Endothelial cell of hepatic sinusoid (primary cell): ENCODE measurements around the gene MPLKIP.
"Not testable (repeated sequence)": the region's sequence is repeated elsewhere in the genome, so short reads cannot be mapped to it uniquely, and the experiment has no call there.

Experiments used
- in situ Hi-C: cut with HindIII; loops from 2 replicates; pipeline ENCODE4 v1.10.0; 2017; ENCODE audit warnings: low sequenced_read_pairs

MPLKIP gene

DNA sequence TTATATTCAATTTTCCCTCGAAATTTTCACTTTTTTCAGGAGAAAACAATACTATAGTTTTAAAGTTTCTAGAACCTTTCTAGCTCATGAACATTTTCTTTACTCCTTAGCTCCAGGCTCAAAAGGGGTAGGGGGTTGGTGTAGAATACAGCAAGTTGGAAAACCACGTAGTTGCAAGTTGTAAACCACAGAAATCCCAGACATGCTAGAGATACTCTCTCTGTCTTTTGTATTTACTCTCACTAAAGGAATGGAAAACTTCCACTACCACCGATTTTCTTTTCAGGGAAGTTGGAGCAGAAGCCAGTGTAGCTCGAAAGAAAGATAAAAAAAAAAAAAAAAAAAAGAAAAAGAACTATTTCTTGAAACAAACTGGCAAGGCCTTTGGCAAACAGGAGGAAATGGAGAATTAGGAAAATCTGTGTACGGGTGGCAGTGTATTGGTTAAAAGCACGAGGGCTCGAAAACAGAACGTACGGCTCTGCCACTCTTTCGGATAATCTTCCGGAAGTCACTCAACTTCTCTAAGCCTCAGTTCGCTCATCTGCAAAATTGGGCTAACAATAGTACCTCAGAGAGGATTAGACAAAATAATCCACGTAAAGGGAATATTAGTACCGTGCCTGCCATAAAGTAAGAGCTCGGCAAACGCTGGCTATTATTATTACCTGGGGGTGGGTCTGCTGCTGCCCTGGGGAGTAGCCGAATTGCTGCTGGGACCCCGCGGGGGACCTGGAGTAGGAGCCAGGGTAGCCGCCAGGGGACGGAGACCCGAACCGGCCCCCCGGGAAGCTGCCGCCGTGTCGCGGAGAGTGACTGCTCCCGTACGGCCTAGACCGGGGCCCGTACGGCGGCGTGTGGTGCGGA is 628 bp downstream of the MPLKIP start:
- in situ Hi-C loops = no loop called here

DNA sequence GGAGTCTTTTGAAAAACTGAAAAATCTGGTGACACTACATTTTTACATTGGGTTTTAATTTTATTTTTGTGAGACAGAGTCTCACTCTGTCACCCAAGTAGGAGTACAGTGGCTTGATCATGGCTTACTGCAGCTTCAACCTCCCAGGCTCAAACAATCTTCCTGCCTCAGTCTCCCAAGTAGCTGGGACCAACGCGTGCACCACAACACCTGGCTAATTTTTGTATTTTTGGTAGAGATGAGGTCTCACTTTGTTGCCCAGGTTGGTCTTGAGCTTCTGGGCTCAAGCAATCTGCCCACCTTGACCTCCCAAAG is 11.5 kb downstream of the MPLKIP start:
- in situ Hi-C loops = no loop called here

DNA sequence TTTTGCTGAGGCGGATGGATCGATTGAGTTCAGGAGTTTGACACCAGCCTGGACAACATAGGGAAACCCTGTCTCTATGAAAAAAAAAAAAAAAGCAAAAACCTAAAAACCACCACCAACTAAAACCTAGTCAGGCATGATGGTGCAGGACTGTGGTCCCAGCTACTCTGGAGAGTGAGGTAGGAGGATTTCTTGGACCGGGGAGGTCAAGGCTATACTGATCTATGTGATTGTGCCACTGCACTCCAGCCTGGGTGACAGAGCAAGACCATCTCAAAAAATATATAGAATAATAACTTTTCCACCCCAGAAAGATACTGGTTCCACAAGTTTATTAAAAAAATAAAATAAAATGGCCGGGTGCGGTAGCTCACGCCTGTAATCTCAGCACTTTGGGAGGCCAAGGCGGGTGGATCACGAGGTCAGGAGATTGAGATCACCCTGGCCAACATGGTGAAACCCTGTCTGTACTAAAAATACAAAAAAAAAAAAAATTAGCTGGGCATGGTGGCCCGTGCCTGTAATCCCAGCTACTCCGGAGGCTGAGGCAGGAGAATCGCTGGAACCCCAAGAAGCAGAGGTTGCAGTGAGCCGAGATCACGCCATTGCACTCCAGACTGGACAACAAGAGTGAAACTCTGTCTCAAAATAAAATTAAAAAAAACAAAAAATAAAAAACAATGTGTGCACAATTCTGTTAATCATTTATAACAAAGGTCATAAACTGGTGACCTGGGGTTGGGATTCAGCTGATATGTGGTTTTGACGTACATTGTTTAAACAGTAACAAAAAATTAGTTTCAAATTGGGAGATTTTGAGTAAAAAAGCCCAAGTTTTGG is 12.1 kb downstream of the MPLKIP start:
- in situ Hi-C loops = not testable (repeated sequence)

DNA sequence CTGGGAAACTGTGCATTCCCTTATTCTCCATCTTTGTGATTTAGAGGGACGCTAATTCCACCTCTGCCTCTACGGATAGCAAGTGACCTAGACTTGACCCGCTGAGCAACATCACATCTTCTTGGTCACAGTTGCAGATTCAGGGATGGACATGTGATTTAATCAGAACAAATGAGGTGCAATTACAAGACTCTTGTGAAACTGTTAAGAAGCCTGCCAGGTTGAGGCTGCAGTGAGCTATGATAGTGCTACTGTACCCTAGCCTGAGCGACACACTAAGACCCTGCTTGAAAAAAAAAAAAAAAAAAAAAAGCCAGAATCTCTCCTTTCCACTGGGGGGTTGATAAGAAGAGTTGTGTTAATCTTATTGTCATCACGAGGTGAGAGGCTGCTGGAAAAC is 14.4 kb downstream of the MPLKIP start:
- in situ Hi-C loops = no loop called here

DNA sequence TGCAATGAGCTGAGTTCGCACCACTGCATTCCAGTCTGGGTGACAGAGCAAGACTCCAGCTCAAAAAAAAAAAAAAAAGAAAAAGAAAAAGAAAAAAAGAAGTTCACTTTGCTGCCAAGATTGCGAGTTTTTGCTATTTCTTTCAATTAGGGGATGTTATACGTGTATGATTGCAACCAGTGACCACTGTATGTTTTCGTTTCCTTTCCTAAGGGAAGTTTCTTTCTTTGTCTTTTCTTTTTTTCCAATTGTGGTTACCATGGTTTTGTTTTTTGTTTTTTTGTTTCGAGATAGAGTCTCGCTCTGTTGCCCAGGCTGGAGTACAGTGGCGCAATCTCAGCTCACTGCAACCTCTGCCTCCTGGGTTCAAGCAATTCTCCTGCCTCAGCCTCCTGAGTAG is 16.2 kb downstream of the MPLKIP start:
- in situ Hi-C loops = not testable (repeated sequence)

DNA sequence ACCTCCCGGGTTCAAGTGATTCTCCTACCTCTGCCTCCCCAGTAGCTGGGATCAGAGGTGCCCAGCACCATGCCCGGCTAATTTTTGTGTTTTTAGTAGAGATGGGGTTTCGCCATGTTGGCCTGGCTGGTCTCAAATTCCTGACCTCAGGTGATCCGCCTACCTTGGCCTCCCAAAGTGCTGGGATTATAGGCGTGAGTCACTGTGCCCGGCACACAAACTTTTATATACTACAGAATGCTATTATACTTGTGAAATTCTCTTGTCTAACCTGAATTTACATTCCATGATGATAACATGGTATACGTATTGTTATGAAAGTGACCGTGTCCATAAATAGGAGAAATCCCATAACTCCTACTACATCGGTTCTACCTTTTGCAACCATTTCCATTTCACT is 17.2 kb downstream of the MPLKIP start:
- in situ Hi-C loops = not testable (repeated sequence)

DNA sequence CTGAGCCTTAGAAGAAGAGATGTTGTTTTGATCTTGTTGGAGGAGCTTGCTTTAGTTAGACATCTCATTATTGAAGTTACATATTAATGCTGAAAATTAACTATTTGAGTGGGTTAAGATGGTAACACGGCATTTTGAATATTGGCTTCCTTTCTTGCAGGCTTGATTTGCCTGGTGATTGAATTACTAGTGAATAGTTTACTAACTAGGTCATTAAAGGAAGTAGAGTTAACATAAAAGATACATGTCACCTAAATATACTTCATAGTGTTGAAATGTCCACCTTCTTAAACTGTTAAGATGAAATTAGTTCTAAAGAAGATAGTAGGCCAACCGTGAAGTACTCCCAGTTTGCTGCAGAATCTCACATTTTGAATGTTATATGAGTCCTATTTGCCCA is 18.5 kb downstream of the MPLKIP start:
- in situ Hi-C loops = no loop called here

DNA sequence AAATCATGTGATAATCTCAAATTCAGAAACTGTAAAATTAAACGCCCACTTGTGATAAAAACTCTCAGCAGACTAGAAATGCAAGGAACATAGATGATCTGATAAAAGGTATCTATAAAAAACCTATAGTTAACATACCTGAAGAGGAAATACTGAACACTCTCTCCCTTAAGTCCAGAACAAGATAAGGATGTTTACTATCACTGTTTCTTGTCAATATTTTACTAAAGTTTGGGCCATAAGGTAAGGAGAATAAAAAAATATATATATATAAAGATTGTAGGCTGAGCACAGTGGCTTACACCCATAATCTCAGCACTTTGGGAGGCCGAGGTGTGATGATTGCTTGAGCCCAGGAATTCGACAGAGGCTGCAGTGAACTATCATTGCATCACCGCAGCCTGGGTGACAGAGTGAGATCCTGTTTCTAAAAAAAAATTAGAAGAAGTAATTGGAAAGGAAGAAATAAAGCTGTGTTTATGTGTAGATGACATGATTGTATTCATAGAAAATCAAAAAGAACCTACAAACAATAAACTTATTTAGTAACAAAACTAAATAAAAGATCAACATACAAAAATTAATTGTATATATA is 28.4 kb downstream of the MPLKIP start:
- in situ Hi-C loops = no loop called here

DNA sequence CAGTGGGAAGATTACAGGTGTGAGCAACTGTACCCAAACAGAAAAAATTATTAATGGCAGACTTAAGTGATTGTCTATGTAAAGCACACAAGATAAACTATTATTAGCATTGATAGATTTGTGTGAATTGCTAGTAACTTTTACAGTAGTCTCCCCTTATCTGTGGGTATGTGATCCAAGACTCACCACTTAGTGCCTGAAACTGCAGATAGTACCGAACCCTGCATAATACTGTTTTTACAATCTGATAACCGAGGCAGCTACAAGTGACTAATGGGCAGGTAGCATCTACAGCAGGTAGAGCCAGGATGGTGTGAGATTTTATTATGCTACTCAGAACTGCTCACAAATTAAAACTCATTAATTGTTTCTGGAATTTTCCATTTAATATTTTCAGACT is 31.5 kb downstream of the MPLKIP start:
- in situ Hi-C loops = no loop called here

DNA sequence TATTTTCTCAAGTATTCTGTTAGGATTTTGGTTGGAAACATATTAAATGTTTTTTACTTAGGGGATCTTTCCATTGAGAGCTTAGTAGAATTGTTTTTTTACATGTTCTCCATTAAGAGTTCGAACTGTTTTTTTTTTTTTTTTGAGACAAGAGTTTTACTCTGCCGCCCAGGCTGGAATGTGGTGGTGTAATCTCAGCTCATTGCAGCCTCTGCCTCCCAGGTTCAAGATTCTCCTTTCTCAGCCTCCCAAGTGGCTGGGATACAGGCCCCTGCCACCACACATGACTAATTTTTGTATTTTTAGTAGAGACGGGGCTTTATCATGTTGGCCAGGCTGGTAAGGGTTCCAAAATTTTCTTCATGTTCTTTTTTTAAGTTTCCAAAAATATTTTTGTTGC is 33.2 kb downstream of the MPLKIP start:
- in situ Hi-C loops = no loop called here

DNA sequence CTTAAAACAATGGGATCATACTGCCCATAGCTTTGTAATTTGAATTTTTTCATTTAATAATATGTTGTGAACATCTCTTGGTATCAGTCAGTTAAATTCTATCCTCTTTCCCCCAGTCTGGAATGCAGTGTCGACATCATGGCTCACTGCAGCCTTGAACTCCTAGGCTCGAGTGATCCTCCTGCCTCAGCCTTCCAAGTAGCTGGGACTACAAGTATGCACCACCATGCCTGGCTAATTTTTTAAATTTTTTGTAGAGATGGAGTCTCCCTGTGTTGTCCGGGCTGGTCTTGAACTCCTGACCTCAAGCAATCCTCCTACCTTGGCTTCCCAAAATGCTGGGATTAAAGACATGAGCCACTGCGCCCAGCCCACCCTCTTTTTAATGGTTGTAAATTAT is 34.6 kb downstream of the MPLKIP start:
- in situ Hi-C loops = loop anchor here (25.0 kb wide), 1 partner anchor 513 kb away; no protein-coding TSS in a partner anchor

DNA sequence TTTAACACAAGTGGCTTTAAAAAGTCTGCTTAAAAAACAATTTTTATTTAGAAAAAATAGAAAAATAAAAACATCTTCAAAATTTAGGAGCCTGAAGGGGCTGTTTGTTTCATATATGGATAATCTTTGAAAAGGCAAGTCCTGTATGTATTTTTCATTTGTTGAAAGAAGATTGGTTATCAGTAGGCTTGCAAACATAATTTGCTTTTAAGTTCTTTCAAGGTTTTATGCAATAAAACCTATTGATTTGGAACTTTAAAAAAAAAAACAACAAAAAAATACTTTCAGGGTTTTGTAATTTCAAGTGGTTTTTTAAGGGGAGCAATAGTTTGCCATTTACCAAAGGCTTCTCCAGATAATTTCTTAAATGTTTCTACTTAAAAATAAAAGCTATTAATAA is 35.6 kb downstream of the MPLKIP start:
- in situ Hi-C loops = loop anchor here (25.0 kb wide), 1 partner anchor 512 kb away; no protein-coding TSS in a partner anchor

DNA sequence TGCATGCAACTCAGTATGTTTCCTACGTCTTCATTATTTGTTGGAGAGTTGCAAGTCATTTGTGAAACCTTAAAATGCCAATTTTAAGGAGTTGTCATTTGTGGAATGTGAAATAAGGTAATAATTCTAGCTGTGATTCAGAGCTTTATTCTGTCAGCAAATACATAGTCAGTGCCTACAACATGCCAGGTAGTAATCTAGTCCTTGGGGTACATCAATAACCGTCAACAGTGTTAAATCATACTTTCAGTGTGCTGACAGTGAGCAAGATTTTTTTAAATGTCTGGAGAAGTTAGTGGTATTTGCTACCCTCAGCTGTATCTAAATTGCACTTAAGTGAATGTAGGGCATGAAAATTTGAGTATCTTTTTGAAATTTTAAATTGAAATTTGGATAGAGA is 36.7 kb downstream of the MPLKIP start:
- in situ Hi-C loops = loop anchor here (25.0 kb wide), 1 partner anchor 510 kb away; no protein-coding TSS in a partner anchor

DNA sequence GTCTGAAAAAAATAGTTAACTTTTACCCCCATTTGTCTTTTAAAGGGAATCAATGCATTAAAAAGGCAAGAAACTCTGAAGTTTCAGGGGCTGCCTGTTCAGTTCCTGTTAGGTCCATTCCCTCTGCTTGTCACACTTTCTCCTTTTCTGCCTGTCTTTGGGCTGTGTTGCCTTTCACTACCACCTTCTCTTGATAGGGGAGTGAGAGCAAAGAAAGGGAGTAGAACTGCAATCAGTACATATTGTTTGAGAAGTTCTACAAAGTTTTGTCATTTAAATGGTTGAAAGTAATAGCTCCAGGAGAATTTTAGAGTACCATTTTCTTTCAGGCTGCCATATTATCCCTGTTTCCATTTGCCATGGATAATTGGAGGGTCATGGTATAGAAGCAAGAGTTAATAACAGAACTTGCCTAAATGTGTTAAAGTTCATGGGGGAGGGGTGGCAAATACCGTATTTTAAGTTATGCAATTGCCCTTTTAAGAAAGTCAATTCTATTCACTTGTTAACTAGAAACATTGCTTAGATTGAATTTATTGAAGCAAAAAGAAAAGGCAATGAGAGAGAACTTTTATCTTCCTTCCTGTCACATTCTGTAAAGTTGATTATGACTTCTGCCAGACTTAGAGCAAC is 38.6 kb downstream of the MPLKIP start:
- in situ Hi-C loops = loop anchor here (25.0 kb wide), 1 partner anchor 509 kb away; no protein-coding TSS in a partner anchor

DNA sequence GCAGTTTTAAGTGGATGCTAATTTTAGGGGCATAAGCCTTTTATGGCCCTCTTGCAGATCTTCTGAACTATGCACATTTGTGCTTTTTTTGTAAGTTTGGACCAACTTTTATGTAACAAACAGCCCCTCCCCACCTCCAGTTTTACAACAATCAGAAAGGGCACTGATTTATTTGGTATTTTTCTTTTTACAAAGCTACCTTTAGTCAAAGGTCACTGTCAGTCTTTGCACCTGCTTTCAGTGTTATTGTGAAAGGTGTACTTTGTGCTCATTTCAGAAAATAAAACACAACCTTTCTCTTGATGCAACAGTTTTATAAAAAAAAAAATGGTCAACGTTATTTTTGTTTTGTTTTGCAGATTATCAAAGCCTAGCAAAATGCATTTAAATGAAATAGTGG is 39.2 kb downstream of the MPLKIP start:
- in situ Hi-C loops = loop anchor here (25.0 kb wide), 1 partner anchor 508 kb away; no protein-coding TSS in a partner anchor

DNA sequence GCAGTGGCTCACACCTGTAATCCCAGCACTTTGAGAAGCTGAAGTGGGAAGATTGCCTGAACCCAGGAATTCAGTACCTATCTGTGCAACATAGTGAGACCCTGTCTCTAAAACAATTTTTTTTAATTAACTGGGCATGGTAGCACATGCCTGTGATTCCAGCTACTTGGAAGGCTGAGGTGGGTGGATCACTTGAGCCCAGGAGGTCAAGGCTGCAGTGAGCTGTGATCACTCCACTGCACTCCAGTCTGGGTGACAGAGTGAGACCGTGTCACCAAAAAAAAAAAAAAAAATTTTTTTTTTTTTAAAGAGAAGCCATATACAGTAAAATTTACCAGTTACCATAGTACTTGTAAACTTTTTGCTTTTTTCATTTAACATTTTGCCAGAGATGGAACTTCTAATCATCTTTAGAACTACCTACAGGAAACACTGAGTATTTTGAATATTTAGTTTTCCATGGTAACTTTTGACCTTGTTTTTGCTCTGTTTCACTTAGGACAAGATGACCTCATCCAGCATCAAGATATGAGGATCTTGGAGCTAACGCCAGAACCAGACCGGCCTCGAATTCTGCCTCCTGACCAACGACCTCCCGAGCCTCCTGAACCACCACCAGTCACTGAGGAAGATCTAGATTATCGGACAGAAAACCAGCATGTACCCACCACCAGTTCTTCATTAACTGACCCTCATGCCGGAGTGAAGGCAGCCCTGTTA is 40.6 kb downstream of the MPLKIP start:
- in situ Hi-C loops = loop anchor here (25.0 kb wide), 1 partner anchor 506 kb away; no protein-coding TSS in a partner anchor

DNA sequence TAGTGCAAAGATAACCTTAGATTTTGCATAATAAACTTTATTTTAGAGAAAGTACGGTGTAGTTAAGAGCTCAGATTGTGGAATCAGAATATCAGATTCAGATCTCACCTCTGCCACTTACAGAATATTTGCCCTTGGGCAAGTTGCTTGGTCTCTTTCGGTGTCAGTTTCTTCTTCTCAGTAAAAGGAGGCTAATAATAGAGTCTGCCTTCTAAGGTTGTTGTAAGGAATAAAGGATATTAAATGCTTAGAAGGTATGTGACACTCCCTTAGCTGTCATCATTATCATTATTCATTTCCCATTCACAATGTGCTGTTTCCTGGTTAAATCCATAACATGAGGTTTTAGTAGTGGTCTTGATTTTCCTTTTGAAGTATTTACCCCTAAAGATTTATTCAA is 42.2 kb downstream of the MPLKIP start:
- in situ Hi-C loops = loop anchor here (25.0 kb wide), 1 partner anchor 505 kb away; no protein-coding TSS in a partner anchor

DNA sequence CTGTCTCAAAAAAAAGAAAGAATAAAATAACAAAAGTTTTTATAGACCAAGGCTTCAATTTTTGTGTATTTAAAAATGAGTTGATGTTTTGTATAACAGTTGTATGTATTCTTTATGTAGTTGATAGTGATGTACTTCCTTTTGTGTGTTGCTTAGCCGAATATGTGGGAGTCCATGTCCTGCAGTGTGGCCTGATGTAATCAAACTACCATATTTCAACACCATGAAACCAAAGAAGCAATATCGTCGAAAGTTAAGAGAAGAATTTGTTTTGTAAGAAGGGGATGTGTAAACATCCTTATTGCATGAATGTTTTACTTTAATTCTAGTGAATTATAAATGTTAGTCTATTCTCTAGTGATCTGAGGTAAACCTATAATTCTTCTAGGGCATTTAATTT is 56.6 kb downstream of the MPLKIP start:
- in situ Hi-C loops = loop anchor here (25.0 kb wide), 1 partner anchor 491 kb away; no protein-coding TSS in a partner anchor
